Tibial nerve (tissue), 4 donors: ENCODE data around the gene VGLL2. TPM values are rescaled to one million over a fixed set of nuclear protein-coding genes. Genes with fewer than 3 reads are reported as not detected.

ENCODE experiments used
- DNase-seq, 2 donors: peaks; one replicate each; pipeline ENCODE4 v3.0.0-alpha.2; 2019; ENCODE audit warnings: low spot score in 2 of 2
- H3K27ac ChIP-seq, 4 donors: fragments of 200-600 bp; sonication (generic) in 3 of 4; one replicate each; pipeline ENCODE4 v1.5.1; 2017 to 2019; ENCODE audit warnings: mild to moderate bottlenecking in 1 of 4
- H3K27me3 ChIP-seq, 2 donors: fragments of 200-600 bp; sonication (generic) in 1 of 2; one replicate each; pipeline versions ENCODE4 v1.5.1 to v1.6.0; 2017 to 2019
- H3K36me3 ChIP-seq, 3 donors: fragments of 200-600 bp; sonication (generic); one replicate each; pipeline ENCODE4 v1.5.1; 2018 to 2019
- H3K4me1 ChIP-seq, 4 donors: fragments of 200-600 bp; sonication (generic) in 3 of 4; one replicate each; pipeline ENCODE4 v1.5.1; 2017 to 2019
- H3K4me3 ChIP-seq, 4 donors: fragments of 200-600 bp; sonication (generic) in 3 of 4; one replicate each; pipeline ENCODE4 v1.5.1; 2017 to 2019; ENCODE audit warnings: mild to moderate bottlenecking in 1 of 4, moderate library complexity in 1 of 4
- H3K9me3 ChIP-seq, 4 donors: fragments of 200-600 bp; sonication (generic) in 3 of 4; one replicate each; pipeline ENCODE4 v1.5.1; 2017 to 2019
- CTCF ChIP-seq, 5 experiments: fragments of 200-600 bp in 3 of 5; fragments of 450-650 bp in 2 of 5; sonication (generic) in 3 of 5; IDR thresholded peaks; one replicate each; pipeline ENCODE4 v1.5.1; 2016 to 2019; ENCODE audit warnings: antibody characterized with exemption in 5 of 5, mild to moderate bottlenecking in 3 of 5, moderate library complexity in 2 of 5
- EP300 ChIP-seq, 2 donors: sonication (generic); formaldehyde crosslinking; IDR thresholded peaks; one replicate each; pipeline ENCODE4 v1.6.1; 2017; ENCODE audit warnings: antibody characterized with exemption in 2 of 2, mild to moderate bottlenecking in 1 of 2
- POLR2A ChIP-seq, 2 donors: fragments of 450-650 bp; IDR thresholded peaks; one replicate each; pipeline ENCODE4 v1.6.1; 2017; ENCODE audit warnings: antibody characterized with exemption in 2 of 2, mild to moderate bottlenecking in 2 of 2, moderate library complexity in 2 of 2
- WGBS, 2 donors: methylation state at CpG; one replicate each; pipeline ENCODE4 v1.1.5; 2018; 5-methylcytosine and 5-hydroxymethylcytosine counted together
- total RNA-seq, 4 donors: library from RNA; depleted of rRNA; stranded (reverse); fragments of >200 nt; gene quantifications; one replicate each; pipeline ENCODE4 v1.1.0, GENCODE V29; 2016

Gene VGLL2
- total RNA-seq, 4 donors from 2014 or later, result not detected

DNA sequence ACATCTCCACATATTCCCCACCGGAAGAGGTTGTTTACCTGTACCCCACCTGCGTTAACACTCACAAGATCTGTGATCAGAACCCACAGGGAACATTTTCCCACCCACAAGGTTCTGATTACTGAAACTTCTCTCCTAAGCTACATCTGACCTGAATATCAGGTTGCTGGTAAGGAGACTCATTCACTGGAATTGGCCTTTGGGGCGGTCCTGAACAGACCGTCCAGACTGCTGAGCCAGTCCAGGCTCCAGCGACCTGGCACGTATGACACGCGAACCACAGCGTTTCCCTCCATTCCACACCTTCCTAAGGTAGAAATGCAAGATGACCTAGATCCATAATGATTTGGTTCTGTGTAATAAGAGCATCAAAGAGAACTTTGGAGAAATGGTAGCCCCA is 9.8 kb downstream of the VGLL2 start:
- Histone ChIP-seq H3K27me3 (peaks cover 0 to 72% of the 10 kb centered on the region in 2 donors), H3K9me3 (no peaks in the 10 kb centered on the region), H3K4me3 (no peak overlapping the region), H3K36me3 (no peaks in the 10 kb centered on the region), H3K27ac (no peak overlapping the region), H3K4me1 (peaks cover 0 to 16% (median 3%) of the 10 kb centered on the region in 4 donors)
- DNase-seq, result no peak
- TF ChIP-seq POLR2A (IDR thresholded peaks at IDR 0.05) (no peak), CTCF (IDR thresholded peaks at IDR 0.05) (no peak), EP300 (IDR thresholded peaks at IDR 0.05) (no peak)
- 86 to 91% methylated on average over 9 of the region's 9 CpGs for WGBS, 2 donors

DNA sequence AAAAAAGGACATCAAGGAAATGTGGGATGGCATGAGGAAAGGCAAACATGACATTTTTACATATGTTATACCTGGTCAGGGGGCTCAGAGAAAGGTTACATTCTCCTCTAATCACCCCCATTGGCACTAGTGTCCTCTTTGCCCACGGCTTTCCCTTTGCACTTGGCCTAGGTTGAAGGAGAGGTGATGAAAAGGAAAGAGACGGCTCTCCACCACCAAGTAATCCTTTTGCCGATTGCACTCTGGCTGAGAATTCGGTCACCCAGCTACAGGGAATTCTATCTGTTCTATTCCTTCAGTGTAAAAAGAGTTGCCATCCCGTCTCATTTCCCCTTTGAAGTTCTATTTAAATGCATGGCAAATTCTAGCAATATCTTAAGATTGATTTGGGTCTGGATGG is 10.4 kb downstream of the VGLL2 start:
- no peak for TF ChIP-seq POLR2A (IDR thresholded peaks at IDR 0.05)
- TF ChIP-seq EP300 (IDR thresholded peaks at IDR 0.05), result no peak
- TF ChIP-seq CTCF (IDR thresholded peaks at IDR 0.05), result no peak
- Histone ChIP-seq H3K36me3 (no peaks in the 10 kb centered on the region), H3K4me3 (no peak overlapping the region), H3K27me3 (peaks cover 0 to 69% of the 10 kb centered on the region in 2 donors), H3K4me1 (peaks cover 0 to 11% (median 0%) of the 10 kb centered on the region in 4 donors), H3K9me3 (no peaks in the 10 kb centered on the region), H3K27ac (no peak overlapping the region)
- DNase-seq, result no peak
- 65 to 70% methylated on average over 5 of the region's 5 CpGs for WGBS, 2 donors

- WGBS, 2 donors, result 81 to 83% methylated on average over 10 of the region's 10 CpGs
- Histone ChIP-seq H3K4me1 (peaks cover 0 to under 1% (median 0%) of the 10 kb centered on the region in 4 donors), H3K9me3 (no peaks in the 10 kb centered on the region), H3K27ac (no peak overlapping the region), H3K36me3 (no peaks in the 10 kb centered on the region), H3K27me3 (peaks cover 0 to 59% of the 10 kb centered on the region in 2 donors), H3K4me3 (no peak overlapping the region)
- no peak for TF ChIP-seq CTCF (IDR thresholded peaks at IDR 0.05)
- TF ChIP-seq POLR2A (IDR thresholded peaks at IDR 0.05), result no peak
- no peak for TF ChIP-seq EP300 (IDR thresholded peaks at IDR 0.05)
- no peak for DNase-seq
These were observed 11.5 kb downstream of the VGLL2 start for GRCh38 chr6:117276778-117277316.

DNA sequence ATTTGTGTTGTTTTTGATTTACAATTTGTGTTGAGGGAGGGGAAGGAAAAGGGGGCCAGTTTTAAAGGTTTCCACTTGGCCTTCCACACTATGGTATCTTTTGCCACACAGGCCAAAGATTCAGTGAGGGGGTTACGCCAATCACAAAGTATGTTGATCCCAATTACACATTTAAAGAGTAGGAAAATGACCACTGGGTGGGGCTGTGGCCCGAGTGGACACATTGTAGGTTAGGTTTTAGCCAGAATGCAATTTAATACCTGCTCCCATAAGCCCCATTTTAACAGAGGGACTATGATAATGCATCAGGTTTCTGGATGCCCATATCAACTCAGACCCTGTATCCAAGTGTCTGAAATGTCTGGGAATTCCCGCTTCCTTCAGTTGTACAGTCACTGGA is 15.6 kb downstream of the VGLL2 start:
- 73 to 82% methylated on average over 3 of the region's 3 CpGs for WGBS, 2 donors
- H3K9me3 ChIP-seq, result peaks cover 0 to 3% (median 0%) of the 10 kb centered on the region in 4 donors
- no peaks in the 10 kb centered on the region for H3K36me3 ChIP-seq
- peaks cover 0 to 18% of the 10 kb centered on the region in 2 donors for H3K27me3 ChIP-seq
- H3K4me1 ChIP-seq, result no peaks in the 10 kb centered on the region
- TF ChIP-seq POLR2A (IDR thresholded peaks at IDR 0.05), result no peak
- TF ChIP-seq CTCF (IDR thresholded peaks at IDR 0.05), result no peak
- no peak for TF ChIP-seq EP300 (IDR thresholded peaks at IDR 0.05)
- H3K4me3 ChIP-seq, result no peak overlapping the region
- DNase-seq, result no peak
- H3K27ac ChIP-seq, result no peak overlapping the region

DNA sequence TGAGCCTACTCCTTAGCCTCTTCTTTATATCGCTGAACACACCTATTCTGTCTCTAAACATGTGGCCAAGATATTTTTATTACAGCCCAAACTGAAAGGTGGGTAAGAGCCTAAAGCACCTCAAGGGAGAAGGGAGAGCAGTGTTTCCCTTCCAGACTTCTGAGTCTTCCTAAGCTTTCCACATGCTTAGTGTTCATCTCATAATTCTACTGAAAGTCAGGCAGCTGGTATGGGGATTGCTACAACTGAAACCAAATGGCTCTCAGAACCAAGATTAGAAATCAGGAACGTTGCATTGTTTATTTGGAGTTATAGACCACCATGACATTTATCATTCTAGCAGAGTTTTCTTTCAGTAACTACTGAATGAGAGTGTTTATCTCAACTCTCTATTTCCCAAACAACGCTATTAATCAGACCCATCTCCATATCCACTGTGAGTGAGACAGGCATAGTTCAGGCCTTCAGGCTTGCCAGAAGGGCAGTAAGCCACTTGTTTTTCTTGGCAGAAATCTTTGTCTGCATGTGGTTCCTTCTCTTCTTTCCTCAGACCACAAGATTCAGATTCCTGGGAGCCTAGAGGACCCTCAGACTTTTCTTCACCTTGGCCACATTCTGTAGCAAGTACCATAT is 22.8 kb downstream of the VGLL2 start:
- H3K9me3 ChIP-seq, result peaks cover 0 to 3% (median 0%) of the 10 kb centered on the region in 4 donors
- H3K4me3 ChIP-seq, result no peak overlapping the region
- no peak overlapping the region for H3K27ac ChIP-seq
- H3K4me1 ChIP-seq, result no peaks in the 10 kb centered on the region
- no peak for DNase-seq
- WGBS, 2 donors, result 72 to 83% methylated on average over 3 of the region's 3 CpGs
- TF ChIP-seq EP300 (IDR thresholded peaks at IDR 0.05) (no peak), CTCF (IDR thresholded peaks at IDR 0.05) (no peak), POLR2A (IDR thresholded peaks at IDR 0.05) (no peak)
- no peaks in the 10 kb centered on the region for H3K36me3 ChIP-seq
- H3K27me3 ChIP-seq, result no peaks in the 10 kb centered on the region
